GM21515 (cell line): Measurements from ENCODE around the gene OR4N5.
"Not testable (repeated sequence)": the region's sequence is repeated elsewhere in the genome, so short reads cannot be mapped to it uniquely, and the experiment has no call there.

Experiments used
- ATAC-seq: cut with Tn5 transposase; IDR thresholded peaks from one replicate; pipeline ENCODE4 v1.9.1; 2021; ENCODE audit not compliant: unreplicated experiment

The OR4N5 gene

GRCh38 chr14:20138520-20138919, at the start of gene OR4N5:
Gene OR4N5 (plus strand): TSS chr14:20138820. CDS start chr14:20143736, 4,916 bp downstream.
- ATAC-seq: no peak

- no peak for ATAC-seq
Observed at GRCh38 chr14:20092050-20092449, 46.6 kb upstream of the OR4N5 start.

- ATAC-seq: no peak
Observed at GRCh38 chr14:20093442-20093841, 45.2 kb upstream of the OR4N5 start.

GRCh38 chr14:20098926-20099770, 39.5 kb upstream of the OR4N5 start:
- not testable (repeated sequence) for ATAC-seq

GRCh38 chr14:20110438-20110837, 28.2 kb upstream of the OR4N5 start, which contains the start of gene OR4K17:
Gene OR4K17 (plus strand): TSS chr14:20110739. CDS start chr14:20117500, 6,761 bp downstream.
- no peak for ATAC-seq

GRCh38 chr14:20112321-20112720, 26.3 kb upstream of the OR4N5 start:
- ATAC-seq: no peak

GRCh38 chr14:20116748-20117147, 21.9 kb upstream of the OR4N5 start:
- no peak for ATAC-seq

- no peak for ATAC-seq
Observed at GRCh38 chr14:20118795-20119194, 19.8 kb upstream of the OR4N5 start.

- no peak for ATAC-seq
Observed at GRCh38 chr14:20143911-20144310, 5.3 kb downstream of the OR4N5 start.

GRCh38 chr14:20144820-20145219, 6.2 kb downstream of the OR4N5 start:
- no peak for ATAC-seq

- ATAC-seq: no peak
Observed at GRCh38 chr14:20164462-20164861, 25.8 kb downstream of the OR4N5 start.

- ATAC-seq: no peak
Observed at GRCh38 chr14:20167091-20167490, 28.5 kb downstream of the OR4N5 start.

GRCh38 chr14:20169852-20170251, 31.2 kb downstream of the OR4N5 start:
- ATAC-seq: not testable (repeated sequence)

- ATAC-seq: not testable (repeated sequence)
Observed at GRCh38 chr14:20174205-20174604, 35.6 kb downstream of the OR4N5 start.

GRCh38 chr14:20176330-20176729, 37.7 kb downstream of the OR4N5 start:
- ATAC-seq: no peak

GRCh38 chr14:20177433-20177974, 38.9 kb downstream of the OR4N5 start:
- ATAC-seq: no peak

- no peak for ATAC-seq
Observed at GRCh38 chr14:20179218-20179617, 40.6 kb downstream of the OR4N5 start.

GRCh38 chr14:20179880-20180279, 41.3 kb downstream of the OR4N5 start:
- no peak for ATAC-seq

GRCh38 chr14:20180486-20180885, 41.9 kb downstream of the OR4N5 start:
- ATAC-seq: no peak

GRCh38 chr14:20184181-20184580, 45.6 kb downstream of the OR4N5 start:
- ATAC-seq: no peak

GRCh38 chr14:20190596-20190995, 52.0 kb downstream of the OR4N5 start, which contains the start of gene OR11G2:
Gene OR11G2 (plus strand): TSS chr14:20190896. CDS start chr14:20197438, 6,542 bp downstream.
- no peak for ATAC-seq

GRCh38 chr14:20191396-20191795, 52.8 kb downstream of the OR4N5 start:
- no peak for ATAC-seq
